COLO668 (cell line): Measurements from ENCODE around the gene MTHFD2L.
"Not testable (repeated sequence)": the region's sequence is repeated elsewhere in the genome, so short reads cannot be mapped to it uniquely, and the experiment has no call there.

ENCODE experiments used
- DNase-seq: peaks from one replicate; lab custom pipeline; 2025; ENCODE audit not compliant: unreplicated experiment; lab: John Stamatoyannopoulos, UW

Gene MTHFD2L

GRCh38 chr4:74329307-74329706 lies 171.4 kb downstream of the MTHFD2L start:
- DNase-seq: no peak

GRCh38 chr4:74330295-74330750 lies 172.4 kb downstream of the MTHFD2L start:
- no peak for DNase-seq

GRCh38 chr4:74331252-74331651 lies 173.3 kb downstream of the MTHFD2L start:
- DNase-seq: no peak

- no peak for DNase-seq
Measured at GRCh38 chr4:74331944-74332343, 174.0 kb downstream of the MTHFD2L start.

GRCh38 chr4:74334636-74335035 lies 176.7 kb downstream of the MTHFD2L start:
- no peak for DNase-seq

GRCh38 chr4:74335341-74336021 lies 177.6 kb downstream of the MTHFD2L start:
- DNase-seq: no peak

GRCh38 chr4:74338792-74339333 lies 180.9 kb downstream of the MTHFD2L start:
- no peak for DNase-seq

GRCh38 chr4:74339501-74339900 lies 181.6 kb downstream of the MTHFD2L start:
- DNase-seq: no peak

- not testable (repeated sequence) for DNase-seq
Measured at GRCh38 chr4:74340421-74340820, 182.5 kb downstream of the MTHFD2L start.

GRCh38 chr4:74344031-74344430 lies 186.1 kb downstream of the MTHFD2L start:
- no peak for DNase-seq
